ENCODE data around the gene CAPRIN2. TPM values are rescaled to one million over a fixed set of nuclear protein-coding genes. Genes with fewer than 3 reads are reported as not detected.

The CAPRIN2 gene
- total RNA-seq, 3 donors from 2014 or later: 5.0 to 5.5 (median 5.3) TPM

Other genes with a start within 250 kb of the CAPRIN2 start
- gene IPO8, start 59.1 kb downstream of the CAPRIN2 start, total RNA-seq: 10 to 100 TPM; 47.2 to 52.7 (median 51.9) TPM
- not detected for gene TSPAN11, start 171.8 kb upstream of the CAPRIN2 start, total RNA-seq

All from activated T-cell treated with anti-CD3 and anti-CD28 coated beads, Interleukin-2, amount 50 U/mL, for 4 hours (primary cell).